SKM-1 (cell line): Measurements from ENCODE around the gene REM2.
"Not testable (repeated sequence)": the region's sequence is repeated elsewhere in the genome, so short reads cannot be mapped to it uniquely, and the experiment has no call there.

Experiments used
- DNase-seq: peaks from one replicate; lab custom pipeline; 2025; ENCODE audit not compliant: unreplicated experiment; lab: John Stamatoyannopoulos, UW

REM2 gene

GRCh38 chr14:22848351-22849164 lies 34.5 kb upstream of the REM2 start:
- DNase-seq: no peak

GRCh38 chr14:22849212-22849819 lies 33.7 kb upstream of the REM2 start:
- no peak for DNase-seq

- DNase-seq: peak; percentile 63
These were observed 31.9 kb upstream of the REM2 start for GRCh38 chr14:22850944-22851764.

GRCh38 chr14:22852178-22852577 lies 30.8 kb upstream of the REM2 start:
- DNase-seq: not testable (repeated sequence)

GRCh38 chr14:22852599-22852939 lies 30.5 kb upstream of the REM2 start:
- DNase-seq: no peak

GRCh38 chr14:22852940-22853767 lies 29.9 kb upstream of the REM2 start:
- DNase-seq: no peak

- not testable (repeated sequence) for DNase-seq
These were observed 28.7 kb upstream of the REM2 start for GRCh38 chr14:22854296-22854695.

- DNase-seq: no peak
These were observed 27.9 kb upstream of the REM2 start for GRCh38 chr14:22854963-22855724.

- no peak for DNase-seq
These were observed 26.6 kb upstream of the REM2 start for GRCh38 chr14:22856428-22856827.

- DNase-seq: not testable (repeated sequence)
These were observed 22.6 kb upstream of the REM2 start for GRCh38 chr14:22860377-22860776.

GRCh38 chr14:22861651-22862050 lies 21.4 kb upstream of the REM2 start:
- no peak for DNase-seq

GRCh38 chr14:22864979-22865378 lies 18.0 kb upstream of the REM2 start:
- no peak for DNase-seq

GRCh38 chr14:22865424-22866405 lies 17.3 kb upstream of the REM2 start:
- no peak for DNase-seq

- DNase-seq: no peak
These were observed 16.1 kb upstream of the REM2 start for GRCh38 chr14:22866874-22867273.

GRCh38 chr14:22870811-22871223 lies 12.2 kb upstream of the REM2 start:
- DNase-seq: peak; percentile 22

GRCh38 chr14:22871224-22872032 lies 11.6 kb upstream of the REM2 start, which contains the start of gene LRP10:
Gene LRP10 (plus strand): TSS chr14:22871740. CDS start chr14:22872304, 564 bp downstream.
- DNase-seq: peak; percentile 54

- DNase-seq: no peak
These were observed 10.8 kb upstream of the REM2 start for GRCh38 chr14:22872033-22872832.
